ENCODE results near the gene C6orf132.

Gene C6orf132

GRCh38 chr6:42078386-42078785 lies 64.0 kb downstream of the C6orf132 start:
- DNase-seq (ENCODE audit: low spot score), result no peak

GRCh38 chr6:42075159-42075838 lies 67.1 kb downstream of the C6orf132 start:
- DNase-seq (ENCODE audit: low spot score), result peak; percentile 54

GRCh38 chr6:42073287-42073686 lies 69.1 kb downstream of the C6orf132 start:
- DNase-seq (ENCODE audit: low spot score), result no peak

DNA sequence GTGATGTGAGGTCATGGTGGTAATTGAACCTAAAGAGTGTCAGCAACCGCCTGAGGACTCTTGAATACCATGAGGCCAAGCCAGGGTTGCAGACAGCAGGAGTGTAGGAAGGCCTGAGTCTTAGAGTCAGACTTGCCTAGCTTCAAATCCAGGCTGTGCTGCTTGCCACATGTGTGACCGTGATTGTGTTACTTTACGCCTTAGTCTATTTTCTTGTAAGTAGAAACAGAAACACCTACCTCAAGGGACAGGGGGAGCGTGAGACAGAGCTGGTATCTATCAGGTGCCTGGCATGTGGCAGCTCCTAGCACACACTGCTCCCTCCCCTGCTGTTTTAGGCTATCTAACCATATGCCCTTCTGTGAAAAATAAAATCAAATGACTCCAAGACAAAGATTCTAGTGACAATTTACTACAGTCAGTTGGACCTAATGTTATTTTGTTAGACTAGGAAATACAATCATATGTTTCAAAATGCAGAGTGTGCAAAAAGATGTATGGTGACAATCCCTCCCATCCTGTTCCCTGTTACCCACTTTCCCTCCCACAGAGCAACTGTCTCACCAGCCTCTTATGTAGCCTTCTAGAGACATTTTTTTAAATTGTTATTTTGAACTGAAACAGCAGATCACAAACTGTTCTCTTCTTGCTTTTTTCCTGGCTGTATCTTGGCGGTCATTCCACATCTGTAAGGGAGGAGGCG lies 70.4 kb downstream of the C6orf132 start:
- no peak for DNase-seq (ENCODE audit: low spot score)

DNA sequence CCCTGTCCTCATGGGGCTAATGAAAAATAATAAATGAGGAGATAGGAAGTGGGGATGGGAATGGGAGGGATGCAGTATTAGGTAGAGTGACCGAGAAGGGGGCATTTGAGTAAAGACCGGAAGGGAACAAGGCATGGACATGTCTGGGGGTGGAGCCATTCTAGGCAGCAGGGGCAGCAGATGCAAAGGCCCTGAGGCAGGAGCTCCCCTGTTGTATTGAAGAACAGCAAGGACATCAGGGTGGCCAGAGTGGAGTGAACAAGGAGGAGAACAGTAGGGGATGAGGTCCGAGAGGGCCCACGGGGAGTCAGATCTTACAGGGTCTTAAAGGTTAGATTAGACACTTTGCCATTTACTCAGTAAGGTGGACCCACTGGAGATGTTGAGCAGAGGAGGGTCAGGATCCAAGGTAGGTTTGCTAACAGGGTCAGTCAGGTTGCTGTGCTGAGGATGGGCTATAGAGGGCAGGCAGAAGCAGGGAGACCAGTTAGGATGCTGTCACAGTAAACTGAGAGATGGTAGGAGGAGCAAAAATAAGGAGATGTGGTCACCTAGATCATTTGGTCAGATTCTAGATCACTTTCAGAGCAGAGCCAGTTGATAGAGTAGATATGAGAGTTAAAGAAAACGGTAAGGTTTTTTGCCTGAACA lies 73.4 kb downstream of the C6orf132 start:
- no peak for DNase-seq (ENCODE audit: low spot score)

DNA sequence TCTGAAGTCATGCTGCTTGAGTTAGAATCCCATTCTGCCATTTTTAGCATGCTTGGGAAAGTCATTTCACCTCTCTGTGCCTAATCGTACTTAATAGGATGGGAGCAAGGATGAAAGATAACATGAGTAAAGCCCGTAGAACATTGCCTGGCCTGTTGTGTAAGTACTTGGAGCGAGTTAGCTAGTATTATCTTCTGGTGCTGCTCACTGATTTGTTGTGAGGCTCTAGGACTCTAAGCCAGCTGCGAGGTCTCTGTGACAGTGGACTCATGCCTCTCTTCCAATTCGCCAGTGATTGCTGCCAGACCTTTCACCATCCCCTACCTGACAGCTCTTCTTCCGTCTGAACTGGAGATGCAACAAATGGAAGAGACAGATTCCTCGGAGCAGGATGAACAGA lies 74.2 kb downstream of the C6orf132 start:
- DNase-seq (ENCODE audit: low spot score), result no peak

DNA sequence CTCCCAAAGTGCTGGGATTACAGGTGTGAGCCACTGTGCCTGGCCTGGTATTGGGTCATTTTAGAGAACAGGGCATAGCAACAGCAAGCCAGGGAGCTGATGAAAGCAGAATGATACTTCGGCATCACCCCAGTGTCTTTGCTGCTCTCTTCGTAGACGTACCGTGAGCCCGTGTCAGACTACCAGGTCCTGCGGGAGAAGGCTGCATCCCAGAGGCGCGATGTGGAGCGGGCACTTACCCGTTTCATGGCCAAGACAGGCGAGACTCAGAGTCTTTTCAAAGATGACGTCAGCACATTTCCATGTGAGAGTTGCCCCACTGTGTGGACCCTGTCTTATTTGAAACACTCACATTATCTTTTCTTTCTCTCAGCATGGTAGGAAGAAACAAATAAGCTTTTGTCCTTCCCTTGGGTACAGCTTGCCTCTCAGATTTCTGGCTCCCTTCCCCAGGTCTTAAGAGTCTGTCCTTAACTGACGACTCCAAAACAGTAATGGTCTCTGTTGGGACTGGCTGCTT lies 76.2 kb downstream of the C6orf132 start:
- no peak for DNase-seq (ENCODE audit: low spot score)

GRCh38 chr6:42059743-42060142 lies 82.7 kb downstream of the C6orf132 start:
- no peak for DNase-seq (ENCODE audit: low spot score)

DNA sequence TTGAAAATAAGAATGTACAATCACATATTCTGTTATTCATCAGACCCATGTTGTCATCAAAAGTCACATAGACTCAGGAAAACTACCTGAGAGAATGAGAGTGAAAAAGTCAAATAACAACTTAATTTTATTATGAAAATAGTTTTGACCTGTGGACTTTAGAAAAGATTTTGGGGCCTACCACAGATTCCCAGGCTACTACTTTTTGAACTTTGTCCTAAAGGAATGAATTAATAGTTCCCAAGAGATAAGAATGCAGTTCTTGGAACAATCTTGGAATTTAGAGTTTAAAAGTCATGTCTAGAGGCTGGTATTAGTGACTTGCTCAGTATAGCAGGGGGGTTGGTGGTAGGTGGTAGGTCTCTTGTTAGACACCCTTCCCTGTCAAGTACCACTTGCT lies 88.8 kb downstream of the C6orf132 start:
- no peak for DNase-seq (ENCODE audit: low spot score)

DNA sequence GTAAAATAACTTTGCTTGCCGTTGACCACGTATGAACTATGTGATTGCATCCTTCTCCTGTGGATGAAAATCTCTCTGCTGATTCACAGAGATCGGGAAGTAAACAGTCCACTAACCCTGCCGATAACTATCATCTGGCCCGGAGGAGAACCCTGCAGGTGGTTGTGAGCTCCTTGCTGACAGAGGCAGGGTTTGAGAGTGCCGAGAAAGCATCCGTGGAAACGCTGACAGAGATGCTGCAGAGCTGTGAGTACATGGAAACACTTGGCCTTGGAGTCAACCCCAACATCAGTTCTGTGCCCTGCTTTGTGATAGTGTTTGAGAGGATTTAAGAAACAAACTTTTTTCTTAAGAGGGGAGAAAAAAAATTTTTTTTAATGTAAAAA lies 91.2 kb downstream of the C6orf132 start:
- no peak for DNase-seq (ENCODE audit: low spot score)
